HepG2 (cell line): ENCODE results near the gene PARP3. TPM values are rescaled to one million over a fixed set of nuclear protein-coding genes. Genes with fewer than 3 reads are reported as not detected.

Source experiments
- ATF6 ChIP-seq: sonication (generic); formaldehyde crosslinking; conservative IDR thresholded peaks from 2 replicates; pipeline ENCODE4 v1.4.0; 2020; ENCODE audit warnings: missing genetic modification reagents
- CHD2 ChIP-seq: IDR thresholded peaks from 2 replicates; pipeline ENCODE4 v1.6.1; 2011; ENCODE audit warnings: low read depth, low read length, improper control_type of control experiment
- DNMT1 ChIP-seq: sonication (generic); formaldehyde crosslinking; IDR thresholded peaks from 2 replicates; pipeline ENCODE4 v1.5.1; 2020; ENCODE audit warnings: mild to moderate bottlenecking, missing genetic modification reagents
- FOXP1 ChIP-seq, 2 experiments: fragments of 450-650 bp in 1 of 2; IDR thresholded peaks; 2 replicates each; pipeline ENCODE4 v1.6.1; 2017 to 2018; ENCODE audit warnings: antibody characterized with exemption in 1 of 2
- HMG20B ChIP-seq: conservative IDR thresholded peaks from 2 replicates; pipeline ENCODE4 v1.6.1; 2016; ENCODE audit warnings: missing genetic modification reagents, missing compliant biosample characterization
- KDM5B ChIP-seq: sonication (generic); formaldehyde crosslinking; IDR thresholded peaks from 2 replicates; pipeline ENCODE4 v1.4.0; 2020; ENCODE audit warnings: missing genetic modification reagents, mild to moderate bottlenecking, borderline replicate concordance
- MAFG ChIP-seq: sonication (generic); formaldehyde crosslinking; IDR thresholded peaks from 2 replicates; pipeline ENCODE4 v1.5.1; 2020; ENCODE audit warnings: mild to moderate bottlenecking, missing genetic modification reagents
- MEIS2 ChIP-seq: sonication (generic); formaldehyde crosslinking; IDR thresholded peaks from 2 replicates; pipeline ENCODE4 v1.9.0; 2021; ENCODE audit warnings: mild to moderate bottlenecking, missing genetic modification reagents
- NFE2L2 ChIP-seq: fragments of 150-350 bp; IDR thresholded peaks from 2 replicates; pipeline ENCODE4 v1.6.1; 2014; ENCODE audit warnings: low read length
- RARA ChIP-seq: IDR thresholded peaks from 2 replicates; pipeline ENCODE4 v1.6.1; 2016; ENCODE audit warnings: missing genetic modification reagents, missing compliant biosample characterization
- SNAPC4 ChIP-seq: sonication (generic); formaldehyde crosslinking; IDR thresholded peaks from 2 replicates; pipeline ENCODE4 v1.4.0; 2020; ENCODE audit warnings: mild to moderate bottlenecking, missing genetic modification reagents
- SUZ12 ChIP-seq: fragments of 150-350 bp; IDR thresholded peaks from 2 replicates; pipeline ENCODE4 v1.6.1; 2014; ENCODE audit warnings: low read depth, low read length
- XBP1 ChIP-seq: sonication (generic); formaldehyde crosslinking; IDR thresholded peaks from 2 replicates; pipeline ENCODE4 v1.5.0; 2020; ENCODE audit warnings: missing genetic modification reagents
- ZBED4 ChIP-seq: sonication (generic); formaldehyde crosslinking; IDR thresholded peaks from 2 replicates; pipeline ENCODE4 v1.4.0; 2020; ENCODE audit warnings: missing genetic modification reagents, borderline replicate concordance
- ZNF10 ChIP-seq: sonication (generic); formaldehyde crosslinking; IDR thresholded peaks from 2 replicates; pipeline ENCODE4 v1.4.0; 2020; ENCODE audit warnings: mild to moderate bottlenecking, low read depth, missing genetic modification reagents, borderline replicate concordance
- ZNF251 ChIP-seq: sonication (generic); formaldehyde crosslinking; IDR thresholded peaks from 2 replicates; pipeline ENCODE4 v1.9.0; 2021; ENCODE audit warnings: mild to moderate bottlenecking, missing genetic modification reagents
- ZNF569 ChIP-seq: sonication (generic); formaldehyde crosslinking; IDR thresholded peaks from 2 replicates; pipeline ENCODE4 v1.5.0; 2020; ENCODE audit warnings: mild to moderate bottlenecking, missing genetic modification reagents, moderate library complexity, borderline replicate concordance
- ZNF674 ChIP-seq: sonication (generic); formaldehyde crosslinking; IDR thresholded peaks from 2 replicates; pipeline ENCODE4 v1.5.0; 2020; ENCODE audit warnings: low read depth, mild to moderate bottlenecking, missing genetic modification reagents
- polyA plus RNA-seq, 8 experiments: library from polyadenylated mRNA; depleted of rRNA in 3 of 8; stranded (reverse) in 7 of 8; unstranded in 1 of 8; fragments of >200 nt; fragmentation: Illumina TruSeq in 4 of 8; extraction: Trizol in 4 of 8; gene quantifications; 2 replicates each; pipeline versions ENCODE4 v1.2.1 to v1.2.3, GENCODE V29; 2011 to 2016; ENCODE audit warnings: low read depth in 4 of 8, missing spikeins in 1 of 8, mixed read lengths in 1 of 8; ENCODE audit not compliant: insufficient read depth in 1 of 8
- total RNA-seq, 5 experiments: library from RNA; depleted of rRNA; stranded (reverse); fragments of >200 nt; fragmentation: Illumina TruSeq; extraction: Trizol; gene quantifications; 2 replicates each; pipeline ENCODE4 v1.2.3, GENCODE V29; 2016; ENCODE audit warnings: low read depth in 1 of 5

The PARP3 gene
- total and polyA plus RNA-seq, 2 of the 13 experiments (the other 11 are each of a cell fraction or from before 2014, with no cell fraction given) = 11.2 to 21.5 TPM

GRCh38 chr3:51995346-51996163, 53.4 kb downstream of the PARP3 start, which contains the start of gene RPL29 (continued):
- no peak for TF ChIP-seq CHD2
- peak; percentile 38; the same call in 1 of the 2 replicates for TF ChIP-seq SUZ12
- TF ChIP-seq SNAPC4 (CRISPR knock-in tag) = peak; percentile 46; the same call in 1 of the 2 replicates
- no peak for TF ChIP-seq ZNF569
- no peak for TF ChIP-seq RARA (CRISPR knock-in tag)
- no peak for TF ChIP-seq ATF6 (CRISPR knock-in tag)
- no peak for TF ChIP-seq MAFG (CRISPR knock-in tag)
- no peak for TF ChIP-seq ZNF251
- no peak for TF ChIP-seq NFE2L2
- TF ChIP-seq KDM5B (CRISPR knock-in tag) = peak; percentile 77; the same call in 1 of the 2 replicates
- TF ChIP-seq FOXP1 (IDR thresholded peaks at IDR 0.05) = no peak
- no peak for TF ChIP-seq FOXP1 (CRISPR knock-in tag; IDR thresholded peaks at IDR 0.05)
- peak; percentile 67; the same call in 1 of the 2 replicates for TF ChIP-seq MEIS2 (CRISPR knock-in tag)
- no peak for TF ChIP-seq ZNF674 (CRISPR knock-in tag)
- peak; percentile 29; the same call in 1 of the 2 replicates for TF ChIP-seq DNMT1
- no peak for TF ChIP-seq HMG20B (CRISPR knock-in tag)
- no peak for TF ChIP-seq ZNF10 (CRISPR knock-in tag)
- peak; percentile 66; the same call in 1 of the 2 replicates for TF ChIP-seq XBP1 (CRISPR knock-in tag)
- no peak for TF ChIP-seq ZBED4 (CRISPR knock-in tag)
